ENCODE data around the gene GRM1.

The GRM1 gene

GRCh38 chr6:146095481-146095880 lies 66.6 kb downstream of the GRM1 start:
- in situ Hi-C loops (cut with MboI; ENCODE audit: low sequenced_read_pairs) = no loop called here

- in situ Hi-C loops (cut with MboI; ENCODE audit: low sequenced_read_pairs) = no loop called here
Observed at GRCh38 chr6:146097586-146097985, 68.7 kb downstream of the GRM1 start.

- in situ Hi-C loops (cut with MboI; ENCODE audit: low sequenced_read_pairs) = no loop called here
Observed at GRCh38 chr6:146100776-146101175, 71.9 kb downstream of the GRM1 start.

GRCh38 chr6:146103416-146104072 lies 74.7 kb downstream of the GRM1 start:
- in situ Hi-C loops (cut with MboI; ENCODE audit: low sequenced_read_pairs) = no loop called here

- in situ Hi-C loops (cut with MboI; ENCODE audit: low sequenced_read_pairs) = no loop called here
Observed at GRCh38 chr6:146106532-146106931, 77.7 kb downstream of the GRM1 start.

- in situ Hi-C loops (cut with MboI; ENCODE audit: low sequenced_read_pairs) = no loop called here
Observed at GRCh38 chr6:146110990-146111389, 82.1 kb downstream of the GRM1 start.

GRCh38 chr6:146111881-146112450 lies 83.1 kb downstream of the GRM1 start:
- in situ Hi-C loops (cut with MboI; ENCODE audit: low sequenced_read_pairs) = no loop called here

GRCh38 chr6:146113084-146113623 lies 84.3 kb downstream of the GRM1 start:
- in situ Hi-C loops (cut with MboI; ENCODE audit: low sequenced_read_pairs) = no loop called here

GRCh38 chr6:146123616-146124015 lies 94.8 kb downstream of the GRM1 start:
- in situ Hi-C loops (cut with MboI; ENCODE audit: low sequenced_read_pairs) = no loop called here

GRCh38 chr6:146127447-146128215 lies 98.8 kb downstream of the GRM1 start:
- in situ Hi-C loops (cut with MboI; ENCODE audit: low sequenced_read_pairs) = no loop called here

- in situ Hi-C loops (cut with MboI; ENCODE audit: low sequenced_read_pairs) = no loop called here
Observed at GRCh38 chr6:146133866-146134265, 105.0 kb downstream of the GRM1 start.

GRCh38 chr6:146135167-146135566 lies 106.3 kb downstream of the GRM1 start:
- in situ Hi-C loops (cut with MboI; ENCODE audit: low sequenced_read_pairs) = no loop called here

GRCh38 chr6:146146836-146147235 lies 118.0 kb downstream of the GRM1 start:
- in situ Hi-C loops (cut with MboI; ENCODE audit: low sequenced_read_pairs) = no loop called here

GRCh38 chr6:146149770-146150169 lies 120.9 kb downstream of the GRM1 start:
- in situ Hi-C loops (cut with MboI; ENCODE audit: low sequenced_read_pairs) = no loop called here

GRCh38 chr6:146153040-146153758 lies 124.3 kb downstream of the GRM1 start:
- in situ Hi-C loops (cut with MboI; ENCODE audit: low sequenced_read_pairs) = no loop called here

GRCh38 chr6:146154197-146154596 lies 125.3 kb downstream of the GRM1 start:
- in situ Hi-C loops (cut with MboI; ENCODE audit: low sequenced_read_pairs) = no loop called here

- in situ Hi-C loops (cut with MboI; ENCODE audit: low sequenced_read_pairs) = no loop called here
Observed at GRCh38 chr6:146161664-146162063, 132.8 kb downstream of the GRM1 start.

GRCh38 chr6:146169872-146170271 lies 141.0 kb downstream of the GRM1 start:
- in situ Hi-C loops (cut with MboI; ENCODE audit: low sequenced_read_pairs) = no loop called here

GRCh38 chr6:146177785-146178184 lies 148.9 kb downstream of the GRM1 start:
- in situ Hi-C loops (cut with MboI; ENCODE audit: low sequenced_read_pairs) = no loop called here

- in situ Hi-C loops (cut with MboI; ENCODE audit: low sequenced_read_pairs) = no loop called here
Observed at GRCh38 chr6:146183831-146184230, 155.0 kb downstream of the GRM1 start.

- in situ Hi-C loops (cut with MboI; ENCODE audit: low sequenced_read_pairs) = no loop called here
Observed at GRCh38 chr6:146184701-146185100, 155.8 kb downstream of the GRM1 start.

Data from HL-60/S4 treated with retinoic acid at 250 ng/mL for 4 days and 3 days (cell line).